Measurements from ENCODE around the gene ITPKC. TPM values are rescaled to one million over a fixed set of nuclear protein-coding genes. Genes with fewer than 3 reads are reported as not detected.

ITPKC gene
- 17.2 and 19.3 TPM in 2 replicates for total RNA-seq

DNA sequence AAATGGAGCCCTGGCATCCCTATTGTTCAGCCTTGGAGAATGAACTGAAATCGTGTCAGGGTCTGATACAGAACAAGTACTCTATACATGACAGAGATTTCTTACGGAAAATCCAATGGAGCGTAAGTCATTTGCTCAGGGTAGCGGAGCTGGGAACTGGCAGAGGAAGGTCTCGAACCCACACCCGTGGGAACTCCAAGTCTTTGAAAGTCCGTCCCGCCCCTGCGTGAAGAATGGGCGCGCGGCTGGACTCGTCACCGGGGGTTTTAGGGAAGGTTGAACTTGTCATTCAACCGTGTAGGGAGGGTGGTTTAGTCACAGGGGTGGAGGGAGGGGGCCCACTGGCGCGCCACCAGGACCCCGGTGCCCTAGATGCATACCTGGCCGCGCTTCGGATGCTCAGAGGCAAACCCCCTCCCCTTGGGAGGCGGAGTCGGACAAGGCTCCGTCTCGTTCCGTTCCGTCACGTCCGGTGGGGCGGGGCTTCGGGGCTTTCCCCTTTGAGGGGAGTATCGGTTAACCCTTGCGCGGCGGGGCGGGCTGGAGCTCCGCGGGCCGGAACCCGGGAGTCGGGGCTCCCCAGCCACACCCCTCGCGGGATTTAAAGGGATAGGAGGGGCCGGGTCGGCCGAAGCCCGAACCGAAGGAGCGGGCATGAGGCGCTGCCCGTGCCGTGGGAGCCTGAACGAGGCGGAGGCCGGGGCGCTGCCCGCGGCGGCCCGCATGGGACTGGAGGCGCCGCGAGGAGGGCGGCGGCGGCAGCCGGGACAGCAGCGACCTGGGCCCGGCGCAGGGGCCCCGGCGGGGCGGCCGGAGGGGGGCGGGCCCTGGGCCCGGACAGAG lies at the start of gene ITPKC, which contains the start of gene COQ8B:
Gene ITPKC (plus strand): TSS at position 631 of the 843 bp plus-strand sequence. CDS start 24 bp downstream, at position 655.
Gene COQ8B (minus strand): TSS at position 405 of the 843 bp plus-strand sequence. CDS start 2,254 bp downstream, outside the sequence.

DNA sequence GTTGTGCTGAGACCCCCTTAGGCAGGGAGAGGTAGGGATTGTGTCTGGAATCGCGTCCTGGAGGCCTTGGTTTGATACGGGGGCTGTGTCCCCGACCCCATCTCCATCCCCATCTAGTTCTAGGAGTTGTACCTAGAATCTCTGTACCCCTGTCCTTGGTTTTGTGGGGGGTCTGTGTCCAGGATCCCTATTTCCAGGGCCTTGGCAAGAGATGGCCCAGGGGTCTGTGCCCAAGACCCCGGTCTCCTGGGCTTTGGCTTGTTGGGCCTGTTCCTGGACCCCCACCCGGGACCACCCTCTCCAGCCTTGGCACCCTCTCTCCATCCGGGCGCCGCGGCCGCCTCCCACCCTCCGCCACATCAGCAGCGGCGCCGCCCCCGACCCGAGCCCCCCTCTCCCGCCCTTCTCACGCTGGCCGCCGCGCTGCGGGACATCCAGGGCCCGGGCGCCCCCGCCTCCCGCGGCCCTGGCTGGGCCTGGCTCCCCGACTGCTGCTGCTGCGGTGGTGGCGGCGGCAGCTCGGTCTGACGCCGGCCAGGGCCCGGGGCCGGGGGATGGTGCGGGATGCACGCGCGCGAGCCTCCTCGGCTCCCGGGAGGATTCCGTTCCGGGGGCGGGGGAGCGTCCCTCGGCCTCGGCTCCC lies 26.7 kb upstream of the ITPKC start, which contains the start of gene NUMBL:
Gene NUMBL (minus strand): TSS at position 602 of the 643 bp plus-strand sequence. CDS start 168 bp downstream, at position 434.

DNA sequence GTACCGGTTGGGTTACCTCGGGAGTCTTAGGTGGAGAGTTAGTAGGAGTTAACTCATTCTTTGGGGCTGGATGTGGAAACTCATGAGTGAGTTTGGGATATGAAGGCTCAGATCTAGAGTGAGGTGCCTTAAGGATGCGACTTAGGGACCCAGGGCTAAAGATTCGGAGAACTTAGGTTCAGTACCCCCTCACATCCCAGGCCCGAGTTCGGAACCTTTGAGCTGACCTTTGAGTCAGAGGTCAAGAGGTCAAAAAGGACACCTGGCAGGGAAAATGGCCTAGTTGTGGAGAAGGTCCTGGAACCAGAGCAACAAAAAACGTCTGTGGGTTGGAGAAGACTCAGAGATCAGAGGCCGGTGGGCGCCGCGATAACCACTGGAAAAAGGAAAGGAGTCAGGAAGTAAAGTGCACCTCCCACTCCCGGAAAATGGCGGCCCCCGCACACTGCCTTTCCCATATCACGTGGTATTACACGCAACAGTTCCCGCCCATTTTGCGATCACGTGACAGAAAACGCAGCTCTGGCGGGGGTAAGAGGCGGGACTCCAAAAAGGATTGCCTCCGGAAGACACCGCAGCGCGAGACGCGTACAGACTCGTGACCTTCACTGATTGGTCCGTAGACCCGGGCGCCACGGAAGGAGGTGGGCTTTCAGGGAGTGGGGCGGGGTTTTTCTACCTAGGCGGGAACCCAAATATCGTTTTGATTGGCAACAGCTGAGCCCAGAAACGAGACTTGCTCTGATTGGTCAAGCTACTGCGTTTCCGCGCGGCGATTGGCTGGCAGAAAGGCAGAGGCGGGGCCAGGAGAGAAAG lies 33.4 kb downstream of the ITPKC start, which contains the start of gene ACTMAP:
Gene ACTMAP (minus strand): TSS at position 420 of the 816 bp plus-strand sequence. CDS start 674 bp downstream, outside the sequence.

DNA sequence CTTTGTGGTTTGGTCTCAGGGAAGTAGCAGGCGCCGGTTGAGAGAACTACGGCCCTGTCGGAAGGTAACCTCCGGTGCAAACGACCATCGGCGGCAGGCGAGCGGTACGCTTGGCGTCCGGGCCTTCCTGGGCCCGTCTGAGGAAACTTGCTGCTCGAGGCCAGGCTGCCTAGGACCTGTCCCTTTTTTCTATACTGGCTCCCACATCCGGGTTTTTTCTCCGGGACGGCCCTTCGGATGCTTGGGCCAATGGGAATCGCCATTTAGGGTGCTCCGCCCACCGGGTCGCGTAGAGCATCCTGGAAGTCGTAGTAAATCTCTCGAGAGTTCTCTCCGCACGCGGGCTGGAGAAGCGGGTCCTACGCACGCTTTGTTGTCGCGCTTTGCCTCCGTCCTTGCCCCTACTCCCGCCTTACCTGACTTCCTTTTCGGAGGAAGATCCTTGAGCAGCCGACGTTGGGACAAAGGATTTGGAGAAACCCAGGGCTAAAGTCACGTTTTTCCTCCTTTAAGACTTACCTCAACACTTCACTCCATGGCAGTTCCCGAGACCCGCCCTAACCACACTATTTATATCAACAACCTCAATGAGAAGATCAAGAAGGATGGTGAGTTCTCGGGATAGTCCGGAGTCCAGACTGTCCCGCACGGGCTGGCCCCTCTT lies 34.1 kb downstream of the ITPKC start, which contains the start of gene SNRPA:
Gene SNRPA (plus strand): TSS at position 330 of the 664 bp plus-strand sequence. CDS start 206 bp downstream, at position 536.

DNA sequence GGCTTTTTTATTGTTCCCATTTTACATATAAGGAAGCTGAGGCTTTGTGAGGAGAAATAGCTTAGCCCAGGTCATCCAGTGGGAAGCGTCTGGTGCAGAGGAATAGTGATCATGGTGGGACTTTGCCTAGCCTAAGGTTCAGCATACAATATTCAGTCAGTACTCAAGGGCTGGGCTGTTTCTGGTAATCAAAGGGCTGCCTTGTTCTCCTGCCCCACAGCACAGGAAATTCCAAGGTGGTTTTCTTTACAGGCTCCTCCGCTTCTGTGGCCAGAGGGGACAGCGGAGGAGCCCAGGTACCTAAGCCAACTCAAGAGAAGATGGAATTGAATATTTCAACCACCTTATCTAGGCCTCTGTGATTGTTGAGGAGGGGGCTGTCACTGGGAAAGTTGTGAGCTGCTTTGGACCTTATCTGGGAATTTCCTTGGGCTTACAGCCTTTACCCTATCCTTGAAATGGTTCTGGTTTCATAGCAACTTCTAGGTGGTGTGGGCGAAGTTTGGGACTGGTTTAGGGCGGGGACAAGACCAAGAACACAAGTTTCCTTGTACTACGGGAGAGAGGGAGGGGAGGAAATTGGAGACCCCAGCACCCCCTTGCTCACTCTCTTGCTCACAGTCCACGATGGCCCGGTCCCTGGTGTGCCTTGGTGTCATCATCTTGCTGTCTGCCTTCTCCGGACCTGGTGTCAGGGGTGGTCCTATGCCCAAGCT lies 58.2 kb downstream of the ITPKC start, which contains the start of gene MIA:
Gene MIA (plus strand): TSS at position 606 of the 716 bp plus-strand sequence. CDS start 22 bp downstream, at position 628.

GRCh38 chr19:40777937-40778705 lies 61.2 kb downstream of the ITPKC start, which contains the start of gene RAB4B:
Gene RAB4B (plus strand): TSS chr19:40778247. CDS start chr19:40778376, 129 bp downstream.

Other genes with a start within 250 kb of the ITPKC start
- gene SHKBP1, start 140.2 kb upstream of the ITPKC start, total RNA-seq = 89.6 and 112 TPM in 2 replicates
- 13.9 and 15.7 TPM in 2 replicates for gene LTBP4, start 115.7 kb upstream of the ITPKC start, total RNA-seq
- 25.7 and 28.6 TPM in 2 replicates for gene NUMBL, start 26.5 kb upstream of the ITPKC start, total RNA-seq
- gene COQ8B, start 226 bp upstream of the ITPKC start, total RNA-seq = 8.0 and 23.5 TPM in 2 replicates
- gene ACTMAP, start 33.4 kb downstream of the ITPKC start, total RNA-seq = 3.6 and 3.8 TPM in 2 replicates
- 97.3 and 109 TPM in 2 replicates for gene SNRPA, start 34.1 kb downstream of the ITPKC start, total RNA-seq
- gene MIA, start 58.4 kb downstream of the ITPKC start, total RNA-seq = not detected in 2 replicates
- 25.6 and 34.7 TPM in 2 replicates for gene RAB4B, start 61.1 kb downstream of the ITPKC start, total RNA-seq
- 110 and 111 TPM in 2 replicates for gene EGLN2, start 82.1 kb downstream of the ITPKC start, total RNA-seq
- not detected in 2 replicates for gene CYP2A6, start 133.3 kb downstream of the ITPKC start, total RNA-seq
- not detected in 2 replicates for gene CYP2A7, start 165.1 kb downstream of the ITPKC start, total RNA-seq

Measured in mammary microvascular endothelial cell (primary cell).